ENCODE data around the gene RUNDC3A. TPM values are rescaled to one million over a fixed set of nuclear protein-coding genes. Genes with fewer than 3 reads are reported as not detected.
A peak's percentile ranks its signal among the peaks of the same experiment; 100 is the strongest.

The RUNDC3A gene
- total RNA-seq, 1 donor from 2014 or later: 2.0 TPM

DNA sequence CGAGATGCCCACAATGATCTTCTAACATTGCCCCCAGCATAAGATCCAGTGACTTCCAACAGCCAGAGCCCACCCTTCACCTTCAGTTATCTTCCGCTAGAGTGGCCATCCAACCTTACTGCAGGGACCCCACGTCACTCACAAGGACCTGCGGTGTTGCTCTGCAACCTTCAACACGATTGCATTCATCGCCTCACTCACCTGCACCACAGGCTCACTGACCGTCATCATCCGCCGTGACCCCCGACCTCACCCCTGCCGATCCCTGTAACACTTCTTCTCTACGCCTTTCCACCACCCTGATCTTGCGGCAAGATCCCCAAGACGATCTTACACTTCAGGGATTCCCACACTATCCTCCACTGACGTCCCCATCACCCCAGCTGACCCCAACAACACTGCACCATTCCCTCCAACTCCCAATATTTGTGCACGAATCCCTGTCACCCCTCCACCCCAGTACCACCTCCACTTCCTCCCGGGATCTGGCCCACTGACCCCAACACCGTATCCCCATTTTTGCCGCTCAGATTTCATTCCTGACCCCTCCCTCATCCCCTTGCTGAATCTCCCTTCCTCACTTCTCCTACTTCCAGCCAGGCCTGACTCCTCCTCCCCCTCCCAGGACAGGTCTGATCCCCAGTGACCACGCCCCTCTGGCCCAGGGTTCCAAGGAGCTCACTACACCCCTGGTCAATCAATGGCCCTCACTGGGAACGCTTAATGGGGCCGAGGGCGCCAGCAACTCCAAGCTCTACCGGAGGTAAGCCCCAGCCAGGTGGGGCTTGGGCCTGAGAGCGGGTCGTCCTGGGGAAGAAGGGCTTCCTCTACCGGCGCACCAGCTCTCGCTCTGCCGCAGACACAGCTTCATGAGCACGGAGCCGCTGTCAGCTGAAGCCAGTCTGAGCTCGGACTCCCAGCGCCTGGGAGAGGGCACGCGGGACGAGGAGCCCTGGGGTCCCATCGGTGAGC lies 7.6 kb downstream of the RUNDC3A start:
- Mint-ChIP-seq H3K27me3 (ENCODE audit: low read depth, unreplicated experiment) (peaks cover 38% of the 10 kb centered on the region), H3K4me1 (ENCODE audit: low read depth, unreplicated experiment) (peaks cover 3% of the 10 kb centered on the region)
- no peak for FAIRE-seq

DNA sequence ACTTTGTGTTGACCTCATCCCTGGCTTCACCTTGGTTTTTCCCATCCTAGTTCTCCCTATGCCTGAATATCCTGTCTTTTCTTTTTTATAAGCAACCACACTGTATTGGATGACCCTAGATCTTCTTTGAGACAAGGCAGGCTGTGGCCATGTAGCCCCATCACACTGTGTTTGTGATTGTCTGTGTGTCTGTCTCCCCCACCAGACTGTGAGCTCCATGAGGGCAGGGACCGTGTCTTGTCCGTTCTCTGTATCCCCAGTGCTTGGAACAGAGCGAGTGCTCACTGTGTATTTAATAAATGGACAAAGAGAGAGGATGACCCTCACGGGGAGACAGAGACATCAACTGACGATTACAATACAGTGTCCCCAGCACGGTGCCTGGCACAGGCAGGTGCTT lies 9.1 kb downstream of the RUNDC3A start:
- Histone ChIP-seq H3K27me3 (ENCODE audit: insufficient read depth, low read length) (peaks cover 29% of the 10 kb centered on the region), H3K9me3 (ENCODE audit: insufficient read depth, low read depth, low read length) (no peaks in the 10 kb centered on the region), H3K79me2 (ENCODE audit: insufficient read depth, low read length) (peaks cover 3% of the 10 kb centered on the region), H4K20me1 (ENCODE audit: insufficient read depth, low read length) (peaks cover 30% of the 10 kb centered on the region), H3K27ac (ENCODE audit: low read depth, low read length) (no peak overlapping the region), H3K9ac (ENCODE audit: low read length) (no peak overlapping the region), H3K4me1 (ENCODE audit: insufficient read depth, low read length) (no peaks in the 10 kb centered on the region), H3K4me3 (ENCODE audit: insufficient read depth, low read depth, low read length) (no peak overlapping the region), H3K4me2 (ENCODE audit: low read length) (no peak overlapping the region), H2AFZ (ENCODE audit: low read depth, low read length) (no peak overlapping the region), H3K36me3 (ENCODE audit: insufficient read depth, low read length) (peaks cover 6% of the 10 kb centered on the region)
- Mint-ChIP-seq H3K27ac (ENCODE audit: unreplicated experiment) (no peak overlapping the region), H3K36me3 (ENCODE audit: low read depth, unreplicated experiment) (peaks cover 12% of the 10 kb centered on the region), H3K4me1 (ENCODE audit: low read depth, unreplicated experiment) (no peaks in the 10 kb centered on the region), H3K9me3 (ENCODE audit: unreplicated experiment) (peaks cover 4% of the 10 kb centered on the region), H3K4me3 (ENCODE audit: unreplicated experiment) (peak overlapping the region; percentile 71), H3K27me3 (ENCODE audit: low read depth, unreplicated experiment) (peaks cover 34% of the 10 kb centered on the region)
- no peak for FAIRE-seq
- TF ChIP-seq, protein P1, sequence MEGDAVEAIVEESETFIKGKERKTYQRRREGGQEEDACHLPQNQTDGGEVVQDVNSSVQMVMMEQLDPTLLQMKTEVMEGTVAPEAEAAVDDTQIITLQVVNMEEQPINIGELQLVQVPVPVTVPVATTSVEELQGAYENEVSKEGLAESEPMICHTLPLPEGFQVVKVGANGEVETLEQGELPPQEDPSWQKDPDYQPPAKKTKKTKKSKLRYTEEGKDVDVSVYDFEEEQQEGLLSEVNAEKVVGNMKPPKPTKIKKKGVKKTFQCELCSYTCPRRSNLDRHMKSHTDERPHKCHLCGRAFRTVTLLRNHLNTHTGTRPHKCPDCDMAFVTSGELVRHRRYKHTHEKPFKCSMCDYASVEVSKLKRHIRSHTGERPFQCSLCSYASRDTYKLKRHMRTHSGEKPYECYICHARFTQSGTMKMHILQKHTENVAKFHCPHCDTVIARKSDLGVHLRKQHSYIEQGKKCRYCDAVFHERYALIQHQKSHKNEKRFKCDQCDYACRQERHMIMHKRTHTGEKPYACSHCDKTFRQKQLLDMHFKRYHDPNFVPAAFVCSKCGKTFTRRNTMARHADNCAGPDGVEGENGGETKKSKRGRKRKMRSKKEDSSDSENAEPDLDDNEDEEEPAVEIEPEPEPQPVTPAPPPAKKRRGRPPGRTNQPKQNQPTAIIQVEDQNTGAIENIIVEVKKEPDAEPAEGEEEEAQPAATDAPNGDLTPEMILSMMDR (IDR thresholded peaks at IDR 0.05; ENCODE audit: insufficient read depth, low read depth, low read length): no peak
- no peak for TF ChIP-seq EZH2 (IDR thresholded peaks at IDR 0.05; ENCODE audit: insufficient read depth, low read length)
- no peak for DNase-seq (ENCODE audit: low read depth)

More for the DNA sequence above, 7.6 kb downstream of the RUNDC3A start:
- peak overlapping the region; percentile 33 for H3K4me2 ChIP-seq (ENCODE audit: low read length)
- H3K4me1 ChIP-seq (ENCODE audit: insufficient read depth, low read length): no peaks in the 10 kb centered on the region
- H3K27me3 ChIP-seq (ENCODE audit: insufficient read depth, low read length): peaks cover 29% of the 10 kb centered on the region
- Mint-ChIP-seq H3K36me3 (ENCODE audit: low read depth, unreplicated experiment) (peaks cover 7% of the 10 kb centered on the region), H3K27ac (ENCODE audit: unreplicated experiment) (no peak overlapping the region), H3K4me3 (ENCODE audit: unreplicated experiment) (peak overlapping the region; percentile 81), H3K9me3 (ENCODE audit: unreplicated experiment) (peaks cover 4% of the 10 kb centered on the region)
- no peaks in the 10 kb centered on the region for H3K9me3 ChIP-seq (ENCODE audit: insufficient read depth, low read depth, low read length)
- H3K4me3 ChIP-seq (ENCODE audit: insufficient read depth, low read depth, low read length): no peak overlapping the region
- H3K79me2 ChIP-seq (ENCODE audit: insufficient read depth, low read length): no peaks in the 10 kb centered on the region
- no peak for DNase-seq (ENCODE audit: low read depth)
- H3K9ac ChIP-seq (ENCODE audit: low read length): no peak overlapping the region
- H4K20me1 ChIP-seq (ENCODE audit: insufficient read depth, low read length): peaks cover 25% of the 10 kb centered on the region
- peaks cover 5% of the 10 kb centered on the region for H3K36me3 ChIP-seq (ENCODE audit: insufficient read depth, low read length)
- no peak overlapping the region for H3K27ac ChIP-seq (ENCODE audit: low read depth, low read length)
- peak; percentile 21 for TF ChIP-seq EZH2 (IDR thresholded peaks at IDR 0.05; ENCODE audit: insufficient read depth, low read length)
- TF ChIP-seq, protein P1 (IDR thresholded peaks at IDR 0.05; ENCODE audit: insufficient read depth, low read depth, low read length): no peak
- no peak overlapping the region for H2AFZ ChIP-seq (ENCODE audit: low read depth, low read length)

Data from astrocyte (in vitro differentiated cells and primary cell).